DND-41 (cell line): ENCODE measurements around the gene VPS13C.
"Not testable (repeated sequence)": the region's sequence is repeated elsewhere in the genome, so short reads cannot be mapped to it uniquely, and the experiment has no call there.

Experiments
- ATAC-seq: fragments of 200-7000 bp; cut with Tn5 transposase; 3 replicates; pipeline ENCODE4 v1.9.1; 2021; ENCODE audit warnings: low read depth; ENCODE audit not compliant: insufficient read depth
- DNase-seq: peaks from one replicate; pipeline ENCODE4 v3.0.0-alpha.2; 2020
- H2AFZ ChIP-seq: 2 replicates; pipeline ENCODE4 v1.6.0; 2012; ENCODE audit warnings: low read depth, low read length
- H3K27ac ChIP-seq: 2 replicates; pipeline ENCODE4 v1.5.1; 2012; ENCODE audit warnings: low read length, inconsistent platforms
- H3K27me3 ChIP-seq: fragments of 200-600 bp; sonication (generic); 2 replicates; pipeline ENCODE4 v1.6.0; 2012; ENCODE audit warnings: low read length, mild to moderate bottlenecking, inconsistent platforms; ENCODE audit not compliant: insufficient read depth, poor library complexity
- H3K36me3 ChIP-seq: 2 replicates; pipeline ENCODE4 v1.5.1; 2012; ENCODE audit warnings: low read length, inconsistent platforms; ENCODE audit not compliant: insufficient read depth
- H3K4me1 ChIP-seq: 2 replicates; pipeline ENCODE4 v1.5.1; 2012; ENCODE audit warnings: mild to moderate bottlenecking, low read length; ENCODE audit not compliant: insufficient read depth
- H3K4me2 ChIP-seq: 2 replicates; pipeline ENCODE4 v1.6.0; 2012; ENCODE audit warnings: mild to moderate bottlenecking, moderate library complexity, low read length, inconsistent platforms; ENCODE audit not compliant: insufficient read depth
- H3K4me3 ChIP-seq, 2 experiments: fragments of 200-600 bp in 1 of 2; shearing (Covaris generic) in 1 of 2; 2 replicates each; pipeline ENCODE4 v1.5.1; 2012 to 2016; ENCODE audit warnings: inconsistent platforms in 2 of 2, low read length in 2 of 2, mild to moderate bottlenecking in 2 of 2, low read depth in 1 of 2, moderate library complexity in 1 of 2
- H3K79me2 ChIP-seq: 2 replicates; pipeline ENCODE4 v1.6.0; 2012; ENCODE audit warnings: low read length, inconsistent platforms; ENCODE audit not compliant: insufficient read depth
- H3K9ac ChIP-seq: 2 replicates; pipeline ENCODE4 v1.6.0; 2012; ENCODE audit warnings: low read depth, mild to moderate bottlenecking, inconsistent platforms, low read length, moderate library complexity
- H3K9me3 ChIP-seq: 2 replicates; pipeline ENCODE4 v1.5.1; 2012; ENCODE audit warnings: low read length, moderate library complexity, mild to moderate bottlenecking, inconsistent platforms; ENCODE audit not compliant: insufficient read depth, severe bottlenecking
- H4K20me1 ChIP-seq: 2 replicates; pipeline ENCODE4 v1.6.0; 2012; ENCODE audit warnings: low read length; ENCODE audit not compliant: insufficient read depth
- CTCF ChIP-seq: IDR thresholded peaks from 2 replicates; pipeline ENCODE4 v1.5.1; 2012; ENCODE audit warnings: borderline replicate concordance, low read length, moderate library complexity, mild to moderate bottlenecking; ENCODE audit not compliant: poor library complexity, severe bottlenecking; ENCODE audit errors: extremely low read depth
- EZH2 ChIP-seq: IDR thresholded peaks from 3 replicates; pipeline ENCODE4 v1.6.1; 2012; ENCODE audit warnings: borderline replicate concordance, low read depth, mild to moderate bottlenecking, moderate library complexity, low read length, inconsistent platforms; ENCODE audit not compliant: severe bottlenecking

VPS13C gene

GRCh38 chr15:62026487-62027262 lies 33.6 kb downstream of the VPS13C start:
- no peak for ATAC-seq

GRCh38 chr15:62021991-62022600 lies 38.2 kb downstream of the VPS13C start:
- Histone ChIP-seq H4K20me1 (no peaks in the 10 kb centered on the region), H3K36me3 (peaks cover 52% of the 10 kb centered on the region), H3K79me2 (no peaks in the 10 kb centered on the region), H3K4me1 (no peaks in the 10 kb centered on the region), H2AFZ (no peak overlapping the region), H3K4me3 (no peak overlapping the region), H3K27ac (no peak overlapping the region), H3K27me3 (no peaks in the 10 kb centered on the region), H3K9ac (no peak overlapping the region), H3K4me2 (no peak overlapping the region), H3K9me3 (no peaks in the 10 kb centered on the region)
- ATAC-seq (no peak), DNase-seq (no peak)
- TF ChIP-seq EZH2 (no peak), CTCF (peak; percentile 28)

More at GRCh38 chr15:62026487-62027262, 33.6 kb downstream of the VPS13C start:
- Histone ChIP-seq H3K79me2 (peaks cover 2% of the 10 kb centered on the region; the same call in 1 of the 2 replicates), H3K4me3 (no peak overlapping the region), H3K27me3 (no peaks in the 10 kb centered on the region), H3K4me2 (no peak overlapping the region), H3K9ac (no peak overlapping the region), H3K36me3 (peaks cover 59% of the 10 kb centered on the region), H3K4me1 (no peaks in the 10 kb centered on the region), H3K9me3 (no peaks in the 10 kb centered on the region), H4K20me1 (no peaks in the 10 kb centered on the region), H3K27ac (no peak overlapping the region), H2AFZ (no peak overlapping the region)
- TF ChIP-seq EZH2 (no peak), CTCF (no peak)
- DNase-seq, result no peak

DNA sequence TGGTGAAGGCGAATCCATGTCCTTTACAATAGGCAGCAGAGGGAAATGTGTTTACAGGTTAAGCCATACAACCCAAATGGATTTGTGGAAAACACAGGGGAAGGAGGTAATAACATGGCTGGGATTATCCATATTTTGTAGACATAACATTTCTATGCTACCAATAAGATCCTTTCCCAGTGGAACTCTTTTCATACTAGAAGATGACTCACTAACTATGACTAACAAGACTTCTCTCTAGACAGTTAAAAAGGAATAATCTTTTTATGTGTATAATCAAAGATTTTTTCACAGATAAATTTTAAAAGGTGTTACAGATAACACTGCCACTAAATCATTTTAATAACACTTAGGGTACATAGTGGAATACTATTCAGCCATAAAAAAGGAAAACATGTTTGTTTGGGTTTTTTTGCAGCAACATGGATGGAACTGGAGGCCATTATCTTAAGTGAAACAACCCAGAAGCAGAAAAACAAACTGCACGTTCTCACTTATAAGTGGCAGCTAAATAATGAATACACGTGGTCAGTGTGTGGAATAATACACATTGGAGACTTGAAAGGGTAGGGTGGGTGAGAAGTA lies 39.6 kb downstream of the VPS13C start:
- no peak overlapping the region for H3K9ac ChIP-seq
- no peaks in the 10 kb centered on the region for H3K27me3 ChIP-seq
- no peak overlapping the region for H2AFZ ChIP-seq
- no peak overlapping the region for H3K4me3 ChIP-seq
- H3K27ac ChIP-seq, result no peak overlapping the region
- H3K9me3 ChIP-seq, result no peaks in the 10 kb centered on the region
- no peak for DNase-seq
- no peak for ATAC-seq
- H4K20me1 ChIP-seq, result no peaks in the 10 kb centered on the region
- TF ChIP-seq CTCF (no peak), EZH2 (no peak)
- no peak overlapping the region for H3K4me2 ChIP-seq
- no peaks in the 10 kb centered on the region for H3K4me1 ChIP-seq
- no peaks in the 10 kb centered on the region for H3K79me2 ChIP-seq
- peaks cover 44% of the 10 kb centered on the region for H3K36me3 ChIP-seq

GRCh38 chr15:62005354-62005753 lies 54.9 kb downstream of the VPS13C start:
- not testable (repeated sequence) for ATAC-seq, H3K4me3 ChIP-seq, H2AFZ ChIP-seq, H3K79me2 ChIP-seq, H4K20me1 ChIP-seq, H3K9me3 ChIP-seq, H3K27ac ChIP-seq, H3K27me3 ChIP-seq, DNase-seq, H3K4me2 ChIP-seq, H3K4me1 ChIP-seq, H3K9ac ChIP-seq
- H3K36me3 ChIP-seq, result peaks cover 37% of the 10 kb centered on the region
